AG04449 (cell line): Measurements from ENCODE around the gene MEG3.

ENCODE experiments used
- CTCF ChIA-PET: fragments of 350-600 bp; formaldehyde crosslinking; extraction: SDS; loops from one replicate; lab custom pipeline; 2021; ENCODE audit warnings: antibody characterized with exemption; lab: Yijun Ruan, JAX
- POLR2A ChIA-PET: fragments of 400-600, 350-600 bp; formaldehyde crosslinking; extraction: SDS; loops from one replicate; lab custom pipeline; 2020; ENCODE audit warnings: antibody characterized with exemption, inconsistent platforms; lab: Yijun Ruan, JAX
- DNase-seq: peaks from one replicate; pipeline ENCODE4 v3.0.0-alpha.2; 2010; ENCODE audit warnings: low read depth, low spot score
- H3K4me3 ChIP-seq: 2 replicates; pipeline ENCODE4 v1.5.1; 2011; ENCODE audit warnings: low read depth, mild to moderate bottlenecking, control low read depth, low read length
- TF ChIP-seq, protein P1 (sequence below): IDR thresholded peaks from one replicate; pipeline ENCODE4 v1.5.1; 2011; ENCODE audit warnings: mild to moderate bottlenecking, moderate library complexity, low read length, control low read depth, inconsistent platforms; ENCODE audit not compliant: insufficient read depth; ENCODE audit errors: missing control alignments

MEG3 gene

GRCh38 chr14:100890061-100890850, 64.3 kb downstream of the MEG3 start:
- H3K4me3 ChIP-seq, result no peak overlapping the region
- TF ChIP-seq, protein P1, sequence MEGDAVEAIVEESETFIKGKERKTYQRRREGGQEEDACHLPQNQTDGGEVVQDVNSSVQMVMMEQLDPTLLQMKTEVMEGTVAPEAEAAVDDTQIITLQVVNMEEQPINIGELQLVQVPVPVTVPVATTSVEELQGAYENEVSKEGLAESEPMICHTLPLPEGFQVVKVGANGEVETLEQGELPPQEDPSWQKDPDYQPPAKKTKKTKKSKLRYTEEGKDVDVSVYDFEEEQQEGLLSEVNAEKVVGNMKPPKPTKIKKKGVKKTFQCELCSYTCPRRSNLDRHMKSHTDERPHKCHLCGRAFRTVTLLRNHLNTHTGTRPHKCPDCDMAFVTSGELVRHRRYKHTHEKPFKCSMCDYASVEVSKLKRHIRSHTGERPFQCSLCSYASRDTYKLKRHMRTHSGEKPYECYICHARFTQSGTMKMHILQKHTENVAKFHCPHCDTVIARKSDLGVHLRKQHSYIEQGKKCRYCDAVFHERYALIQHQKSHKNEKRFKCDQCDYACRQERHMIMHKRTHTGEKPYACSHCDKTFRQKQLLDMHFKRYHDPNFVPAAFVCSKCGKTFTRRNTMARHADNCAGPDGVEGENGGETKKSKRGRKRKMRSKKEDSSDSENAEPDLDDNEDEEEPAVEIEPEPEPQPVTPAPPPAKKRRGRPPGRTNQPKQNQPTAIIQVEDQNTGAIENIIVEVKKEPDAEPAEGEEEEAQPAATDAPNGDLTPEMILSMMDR, result no peak
- POLR2A ChIA-PET, result no interaction called here
- no peak for DNase-seq
- CTCF ChIA-PET, result interaction anchor here (1.3 kb wide), 1 partner anchor 9 kb away, joined by 5 read pairs; no protein-coding TSS in a partner anchor

DNA sequence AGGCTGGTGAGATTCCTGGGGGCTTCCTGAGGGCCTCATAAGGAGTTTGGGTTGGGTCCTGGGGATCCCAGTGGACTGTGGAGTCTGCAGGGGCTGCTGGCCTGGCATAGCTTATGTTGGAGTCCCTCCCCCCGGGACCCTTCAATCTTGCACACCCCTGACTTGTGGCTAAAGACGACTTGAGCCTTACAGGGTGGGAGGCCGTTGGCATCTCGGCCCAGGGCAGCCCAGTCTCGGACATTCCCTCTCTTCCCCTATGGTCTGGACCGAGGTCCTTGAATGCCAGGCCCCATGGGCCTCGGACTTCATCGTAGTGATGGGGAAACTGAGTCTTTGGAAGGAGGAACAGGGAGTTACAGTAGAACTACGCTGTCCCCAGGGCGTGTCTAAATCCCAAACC, 65.1 kb downstream of the MEG3 start:
- POLR2A ChIA-PET, result no interaction called here
- CTCF ChIA-PET, result interaction anchor here (1.3 kb wide), 2 partner anchors 8 to 181 kb away, joined by 3 to 5 read pairs; no protein-coding TSS in a partner anchor
- no peak for DNase-seq
- TF ChIP-seq, protein P1, result no peak
- H3K4me3 ChIP-seq, result no peak overlapping the region

DNA sequence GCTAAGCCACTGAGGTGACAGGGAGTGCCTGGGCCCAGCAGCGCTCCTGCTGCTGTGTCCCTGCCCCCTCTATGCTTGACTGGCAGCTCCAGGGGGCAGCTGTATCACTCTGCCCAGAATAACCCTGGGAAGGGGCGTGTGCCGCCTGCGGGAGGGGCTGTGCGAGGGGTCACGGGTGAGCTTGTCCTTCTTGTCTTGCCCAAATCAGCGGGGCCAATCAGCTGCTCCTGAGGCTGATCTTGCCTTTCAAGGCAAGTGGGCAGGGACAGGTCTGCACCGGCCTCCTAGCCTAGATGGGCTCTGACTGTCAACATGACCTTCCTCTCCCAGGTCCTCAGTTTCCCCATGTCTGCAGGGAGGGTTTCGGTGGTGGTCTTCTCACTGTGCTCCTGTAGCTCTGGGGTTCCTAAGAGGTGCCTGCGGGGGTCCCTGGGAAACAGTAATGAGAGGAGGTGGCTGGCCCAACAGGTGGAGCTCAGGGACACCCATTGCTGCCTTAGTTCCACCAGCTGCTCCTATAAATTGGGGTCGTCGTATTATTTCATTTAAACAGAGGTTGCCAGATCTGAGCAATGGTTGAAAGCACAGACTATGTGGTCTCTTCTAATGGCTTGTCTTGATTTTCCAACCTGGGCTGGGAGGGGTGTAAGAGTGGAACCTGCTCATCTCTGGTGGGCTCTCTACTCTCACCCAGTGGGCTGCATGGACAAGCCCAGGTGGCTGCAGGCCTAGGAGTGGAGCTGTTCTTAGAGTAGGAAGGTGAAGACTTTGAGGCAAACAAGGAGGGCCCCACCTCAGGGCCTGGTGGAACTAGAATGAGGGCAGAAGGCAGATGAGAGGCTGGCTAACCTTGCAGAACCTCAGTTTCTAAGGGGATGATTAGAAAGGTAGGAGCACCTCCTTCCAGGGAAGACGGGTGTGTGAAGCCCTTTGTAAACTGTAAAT, 65.9 kb downstream of the MEG3 start:
- DNase-seq, result no peak

GRCh38 chr14:100892496-100893227, 66.7 kb downstream of the MEG3 start:
- TF ChIP-seq, protein P1, result no peak
- no peak overlapping the region for H3K4me3 ChIP-seq
- ChIA-PET POLR2A (no interaction called here), CTCF (interaction anchor here (1.4 kb wide), 1 partner anchor 9 kb away, joined by 3 read pairs; no protein-coding TSS in a partner anchor)
- no peak for DNase-seq

More for the DNA sequence above, 65.9 kb downstream of the MEG3 start:
- H3K4me3 ChIP-seq, result no peak overlapping the region
- CTCF ChIA-PET, result interaction anchor here (1.3 to 1.4 kb wide), 2 partner anchors 10 to 182 kb away, joined by 3 read pairs; no protein-coding TSS in a partner anchor
- TF ChIP-seq, protein P1, result no peak
- POLR2A ChIA-PET, result no interaction called here

GRCh38 chr14:100893228-100893601, 67.3 kb downstream of the MEG3 start:
- no peak for DNase-seq
- ChIA-PET CTCF (no interaction called here), POLR2A (no interaction called here)
- no peak overlapping the region for H3K4me3 ChIP-seq
- TF ChIP-seq, protein P1, result no peak
